OCI-LY3 (cell line): ENCODE results near the gene KIF25.

Source experiments
- EZH2phosphoT487 ChIP-seq: fragments of 200-600 bp; shearing (Covaris generic); IDR thresholded peaks from 2 replicates; pipeline ENCODE4 v1.6.1; 2018; ENCODE audit warnings: antibody characterized with exemption, mixed run types, low read depth
- TF ChIP-seq, protein P1 (sequence below): fragments of 200-600, 300-600 bp; sonication (generic); IDR thresholded peaks from 2 replicates; pipeline ENCODE4 v1.5.1; 2014; ENCODE audit warnings: antibody characterized with exemption, low read length, low read depth

DNA sequence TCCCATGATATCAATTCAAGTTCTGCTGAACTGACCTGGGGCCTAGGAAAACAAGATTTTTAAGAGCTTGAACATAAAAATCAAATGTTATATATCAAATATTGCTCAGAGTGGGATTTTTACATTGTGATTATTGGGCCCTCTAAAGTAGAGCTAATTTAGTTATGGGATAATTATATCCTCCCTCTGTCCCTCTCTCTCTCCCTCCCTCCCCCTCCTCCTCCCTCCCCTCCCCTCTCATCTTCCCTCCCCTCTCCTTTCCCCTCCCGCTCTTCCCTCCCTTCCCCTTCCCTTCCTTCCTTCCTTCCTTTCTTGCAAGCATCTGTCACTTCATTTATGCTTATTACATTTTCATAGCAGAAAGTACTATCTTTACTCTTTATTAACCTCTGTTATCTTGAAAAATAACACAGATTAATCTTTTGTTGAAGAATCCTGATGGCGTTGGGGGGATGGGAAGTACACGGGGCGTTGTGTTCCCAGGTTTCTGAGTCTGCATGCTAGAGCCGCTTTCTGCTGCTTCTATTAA, 32.8 kb downstream of the KIF25 start:
- TF ChIP-seq, protein P1, sequence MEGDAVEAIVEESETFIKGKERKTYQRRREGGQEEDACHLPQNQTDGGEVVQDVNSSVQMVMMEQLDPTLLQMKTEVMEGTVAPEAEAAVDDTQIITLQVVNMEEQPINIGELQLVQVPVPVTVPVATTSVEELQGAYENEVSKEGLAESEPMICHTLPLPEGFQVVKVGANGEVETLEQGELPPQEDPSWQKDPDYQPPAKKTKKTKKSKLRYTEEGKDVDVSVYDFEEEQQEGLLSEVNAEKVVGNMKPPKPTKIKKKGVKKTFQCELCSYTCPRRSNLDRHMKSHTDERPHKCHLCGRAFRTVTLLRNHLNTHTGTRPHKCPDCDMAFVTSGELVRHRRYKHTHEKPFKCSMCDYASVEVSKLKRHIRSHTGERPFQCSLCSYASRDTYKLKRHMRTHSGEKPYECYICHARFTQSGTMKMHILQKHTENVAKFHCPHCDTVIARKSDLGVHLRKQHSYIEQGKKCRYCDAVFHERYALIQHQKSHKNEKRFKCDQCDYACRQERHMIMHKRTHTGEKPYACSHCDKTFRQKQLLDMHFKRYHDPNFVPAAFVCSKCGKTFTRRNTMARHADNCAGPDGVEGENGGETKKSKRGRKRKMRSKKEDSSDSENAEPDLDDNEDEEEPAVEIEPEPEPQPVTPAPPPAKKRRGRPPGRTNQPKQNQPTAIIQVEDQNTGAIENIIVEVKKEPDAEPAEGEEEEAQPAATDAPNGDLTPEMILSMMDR = no peak
- no peak for TF ChIP-seq EZH2phosphoT487
